SK-N-SH treated with all-trans-retinoic acid at 6 μM for 48 hours (cell line): Measurements from ENCODE around the gene RNU1-3.
"Not testable (repeated sequence)": the region's sequence is repeated elsewhere in the genome, so short reads cannot be mapped to it uniquely, and the experiment has no call there.

Source experiments
- ARNTL ChIP-seq: fragments of 450-650 bp; formaldehyde crosslinking; IDR thresholded peaks from 2 replicates; pipeline ENCODE4 v1.5.0; 2020; ENCODE audit warnings: low read depth, mild to moderate bottlenecking, moderate library complexity, borderline replicate concordance
- BACH2 ChIP-seq: fragments of 250-450 bp; sonication (Bioruptor Pico); IDR thresholded peaks from 2 replicates; pipeline ENCODE4 v1.9.0; 2021; ENCODE audit warnings: mild to moderate bottlenecking, borderline replicate concordance
- CREB5 ChIP-seq: fragments of 250-450 bp; sonication (Bioruptor Pico); IDR thresholded peaks from 2 replicates; pipeline ENCODE4 v1.5.1; 2020; ENCODE audit warnings: low read depth, mild to moderate bottlenecking, moderate library complexity
- OSR1 ChIP-seq: fragments of 250-450 bp; sonication (Bioruptor Pico); IDR thresholded peaks from 2 replicates; pipeline ENCODE4 v1.8.0; 2022; ENCODE audit warnings: moderate library complexity, mild to moderate bottlenecking, inconsistent platforms
- POU6F1 ChIP-seq: fragments of 250-450 bp; sonication (Bioruptor Pico); IDR thresholded peaks from 2 replicates; pipeline ENCODE4 v1.8.0; 2021; ENCODE audit warnings: low read depth, mild to moderate bottlenecking, moderate library complexity, borderline replicate concordance
- PPARA ChIP-seq: fragments of 250-450 bp; sonication (Bioruptor Pico); IDR thresholded peaks from 2 replicates; pipeline ENCODE4 v1.5.0; 2020; ENCODE audit warnings: mild to moderate bottlenecking, borderline replicate concordance
- TCF4 ChIP-seq: fragments of 250-450 bp; sonication (Bioruptor Pico); IDR thresholded peaks from 2 replicates; pipeline ENCODE4 v1.8.0; 2021; ENCODE audit warnings: mild to moderate bottlenecking, moderate library complexity, borderline replicate concordance
- ZFP30 ChIP-seq: fragments of 450-650 bp; formaldehyde crosslinking; IDR thresholded peaks from 2 replicates; pipeline ENCODE4 v1.5.0; 2022; ENCODE audit warnings: mild to moderate bottlenecking, moderate library complexity
- ZNF70 ChIP-seq: fragments of 450-650 bp; formaldehyde crosslinking; IDR thresholded peaks from 2 replicates; pipeline ENCODE4 v1.5.0; 2020; ENCODE audit warnings: mild to moderate bottlenecking, moderate library complexity
- ZNF8 ChIP-seq: fragments of 450-650 bp; formaldehyde crosslinking; IDR thresholded peaks from 2 replicates; pipeline ENCODE4 v1.5.0; 2020; ENCODE audit warnings: mild to moderate bottlenecking, moderate library complexity
- TF ChIP-seq, protein P1 (sequence below): fragments of 250-450 bp; sonication (Bioruptor Pico); IDR thresholded peaks from 2 replicates; pipeline ENCODE4 v1.8.0; 2020; ENCODE audit warnings: mild to moderate bottlenecking, moderate library complexity, borderline replicate concordance
- TF ChIP-seq, protein P2 (sequence below): fragments of 250-450 bp; sonication (Bioruptor Pico); IDR thresholded peaks from 2 replicates; pipeline ENCODE4 v1.5.0; 2020; ENCODE audit warnings: mild to moderate bottlenecking, moderate library complexity

DNA sequence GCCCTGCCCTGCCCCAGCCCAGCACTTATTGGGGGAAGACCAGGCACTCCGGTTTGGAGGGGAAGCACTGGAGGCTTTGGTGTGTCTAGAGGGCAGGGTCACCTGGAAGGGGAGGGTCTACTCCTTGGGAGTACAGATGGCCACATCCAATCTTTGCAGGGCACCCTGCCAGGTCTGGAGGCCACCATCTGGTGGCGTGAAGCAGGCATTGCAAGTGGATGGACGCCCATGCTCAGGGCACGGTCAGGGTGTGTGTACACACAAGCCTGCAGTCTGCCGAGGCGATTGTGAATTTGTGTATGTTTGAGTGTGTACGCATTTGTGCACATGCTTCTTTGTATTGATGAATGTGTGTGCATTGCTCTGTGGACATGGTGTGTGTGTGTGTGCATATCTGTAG is 36.4 kb upstream of the RNU1-3 start:
- TF ChIP-seq, protein P1, sequence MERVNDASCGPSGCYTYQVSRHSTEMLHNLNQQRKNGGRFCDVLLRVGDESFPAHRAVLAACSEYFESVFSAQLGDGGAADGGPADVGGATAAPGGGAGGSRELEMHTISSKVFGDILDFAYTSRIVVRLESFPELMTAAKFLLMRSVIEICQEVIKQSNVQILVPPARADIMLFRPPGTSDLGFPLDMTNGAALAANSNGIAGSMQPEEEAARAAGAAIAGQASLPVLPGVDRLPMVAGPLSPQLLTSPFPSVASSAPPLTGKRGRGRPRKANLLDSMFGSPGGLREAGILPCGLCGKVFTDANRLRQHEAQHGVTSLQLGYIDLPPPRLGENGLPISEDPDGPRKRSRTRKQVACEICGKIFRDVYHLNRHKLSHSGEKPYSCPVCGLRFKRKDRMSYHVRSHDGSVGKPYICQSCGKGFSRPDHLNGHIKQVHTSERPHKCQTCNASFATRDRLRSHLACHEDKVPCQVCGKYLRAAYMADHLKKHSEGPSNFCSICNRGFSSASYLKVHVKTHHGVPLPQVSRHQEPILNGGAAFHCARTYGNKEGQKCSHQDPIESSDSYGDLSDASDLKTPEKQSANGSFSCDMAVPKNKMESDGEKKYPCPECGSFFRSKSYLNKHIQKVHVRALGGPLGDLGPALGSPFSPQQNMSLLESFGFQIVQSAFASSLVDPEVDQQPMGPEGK (CRISPR knock-in tag), result not testable (repeated sequence)
- TF ChIP-seq ZNF70 (CRISPR knock-in tag); ZFP30 (CRISPR knock-in tag); OSR1; ARNTL; ZNF8; BACH2 (CRISPR knock-in tag); PPARA (CRISPR knock-in tag); CREB5 (CRISPR knock-in tag); TCF4 (CRISPR knock-in tag); POU6F1 (CRISPR knock-in tag): not testable (repeated sequence)
- TF ChIP-seq, protein P2, sequence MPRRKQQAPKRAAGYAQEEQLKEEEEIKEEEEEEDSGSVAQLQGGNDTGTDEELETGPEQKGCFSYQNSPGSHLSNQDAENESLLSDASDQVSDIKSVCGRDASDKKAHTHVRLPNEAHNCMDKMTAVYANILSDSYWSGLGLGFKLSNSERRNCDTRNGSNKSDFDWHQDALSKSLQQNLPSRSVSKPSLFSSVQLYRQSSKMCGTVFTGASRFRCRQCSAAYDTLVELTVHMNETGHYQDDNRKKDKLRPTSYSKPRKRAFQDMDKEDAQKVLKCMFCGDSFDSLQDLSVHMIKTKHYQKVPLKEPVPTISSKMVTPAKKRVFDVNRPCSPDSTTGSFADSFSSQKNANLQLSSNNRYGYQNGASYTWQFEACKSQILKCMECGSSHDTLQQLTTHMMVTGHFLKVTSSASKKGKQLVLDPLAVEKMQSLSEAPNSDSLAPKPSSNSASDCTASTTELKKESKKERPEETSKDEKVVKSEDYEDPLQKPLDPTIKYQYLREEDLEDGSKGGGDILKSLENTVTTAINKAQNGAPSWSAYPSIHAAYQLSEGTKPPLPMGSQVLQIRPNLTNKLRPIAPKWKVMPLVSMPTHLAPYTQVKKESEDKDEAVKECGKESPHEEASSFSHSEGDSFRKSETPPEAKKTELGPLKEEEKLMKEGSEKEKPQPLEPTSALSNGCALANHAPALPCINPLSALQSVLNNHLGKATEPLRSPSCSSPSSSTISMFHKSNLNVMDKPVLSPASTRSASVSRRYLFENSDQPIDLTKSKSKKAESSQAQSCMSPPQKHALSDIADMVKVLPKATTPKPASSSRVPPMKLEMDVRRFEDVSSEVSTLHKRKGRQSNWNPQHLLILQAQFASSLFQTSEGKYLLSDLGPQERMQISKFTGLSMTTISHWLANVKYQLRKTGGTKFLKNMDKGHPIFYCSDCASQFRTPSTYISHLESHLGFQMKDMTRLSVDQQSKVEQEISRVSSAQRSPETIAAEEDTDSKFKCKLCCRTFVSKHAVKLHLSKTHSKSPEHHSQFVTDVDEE (CRISPR knock-in tag), result not testable (repeated sequence)
